DMS53 (cell line): ENCODE results near the gene STX11.

Experiments
- DNase-seq: peaks from one replicate; lab custom pipeline; 2025; lab: John Stamatoyannopoulos, UW

STX11 gene

GRCh38 chr6:144215932-144216667 lies 65.8 kb downstream of the STX11 start:
- peak; percentile 94 for DNase-seq

- DNase-seq = no peak
Observed at GRCh38 chr6:144216668-144217218, 66.4 kb downstream of the STX11 start.

GRCh38 chr6:144217264-144217663 lies 66.9 kb downstream of the STX11 start:
- DNase-seq = peak; percentile 78

DNA sequence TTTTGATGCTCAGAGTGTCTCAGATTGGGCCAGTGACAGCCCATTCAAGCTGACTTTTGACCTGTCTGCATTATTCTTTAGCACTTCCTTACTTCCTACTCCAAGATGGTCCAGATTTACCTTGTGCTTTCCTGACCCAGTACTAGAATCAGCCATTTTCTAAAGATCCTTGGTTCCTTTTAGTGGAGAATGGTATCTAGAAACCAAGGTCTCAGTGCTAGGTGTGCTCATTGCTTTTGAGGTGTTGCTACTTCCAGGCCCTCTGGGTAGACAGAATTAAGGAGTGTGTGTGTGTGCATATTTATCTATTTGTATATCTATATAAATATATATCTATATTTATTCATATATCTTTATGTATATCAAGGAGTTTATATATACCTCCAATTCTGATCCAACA lies 67.5 kb downstream of the STX11 start:
- peak; percentile 26 for DNase-seq

GRCh38 chr6:144219056-144219685 lies 68.9 kb downstream of the STX11 start:
- DNase-seq = peak; percentile 70

DNA sequence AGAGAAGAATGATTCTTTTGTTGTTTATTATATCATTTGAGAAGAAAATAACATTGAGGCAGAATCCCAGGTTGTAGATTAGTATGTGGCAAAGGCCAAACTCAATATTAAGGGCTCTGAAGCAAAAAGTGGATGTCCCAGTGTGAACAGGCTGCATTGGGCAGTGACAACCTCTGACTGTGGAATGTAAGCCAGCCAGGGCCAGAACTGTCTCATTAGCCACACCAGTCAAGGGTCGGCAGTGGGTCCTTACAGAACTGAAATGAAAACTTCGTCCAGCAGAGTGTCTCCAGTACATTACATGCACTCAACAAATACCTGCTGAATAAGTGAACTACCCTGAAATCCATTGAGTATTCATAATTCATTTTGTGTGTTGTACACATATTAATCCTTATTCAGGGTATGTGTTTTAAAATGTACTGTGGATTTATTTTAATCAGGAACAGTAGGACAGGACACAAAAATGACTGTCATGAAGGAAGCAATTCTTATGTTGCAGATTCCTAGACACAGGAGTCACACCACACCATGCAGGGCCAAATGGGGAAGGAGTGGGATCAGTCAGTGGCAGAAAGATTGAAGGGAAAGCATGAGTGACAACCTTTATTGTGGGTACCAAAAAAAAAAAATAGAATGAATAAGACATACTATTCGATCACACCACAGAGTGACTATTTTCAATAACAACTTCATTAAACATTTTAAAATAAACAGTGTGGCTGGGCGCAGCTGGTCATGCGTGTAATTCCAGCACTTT lies 69.9 kb downstream of the STX11 start:
- no peak for DNase-seq

DNA sequence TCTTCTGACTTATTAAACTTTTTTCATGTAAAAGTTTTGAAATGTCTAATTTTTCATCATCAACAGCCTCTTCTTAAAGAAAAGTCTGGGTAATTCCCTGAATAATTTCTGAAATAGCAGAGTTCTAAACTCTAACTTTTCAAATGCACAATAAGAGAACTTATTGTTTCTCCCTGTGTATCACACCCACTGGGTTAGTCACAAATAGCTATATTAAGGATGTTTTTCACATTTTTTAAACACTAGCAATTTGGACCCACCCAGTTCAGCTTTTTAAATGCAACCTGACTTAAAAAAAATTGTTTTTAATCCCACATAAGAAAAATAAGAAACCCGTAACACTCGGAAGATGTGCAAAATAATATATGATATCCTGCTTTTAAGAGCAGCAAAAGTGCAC lies 73.4 kb downstream of the STX11 start:
- DNase-seq = no peak

GRCh38 chr6:144231721-144232120 lies 81.4 kb downstream of the STX11 start:
- no peak for DNase-seq

- no peak for DNase-seq
Observed at GRCh38 chr6:144232176-144232831, 82.0 kb downstream of the STX11 start.

- DNase-seq = no peak
Observed at GRCh38 chr6:144232832-144233230, 82.5 kb downstream of the STX11 start.

GRCh38 chr6:144234399-144234798 lies 84.1 kb downstream of the STX11 start:
- DNase-seq = no peak

- no peak for DNase-seq
Observed at GRCh38 chr6:144234935-144235334, 84.6 kb downstream of the STX11 start.
